GM21381 (cell line): ENCODE data around the gene IL17RD.

Experiments used
- ATAC-seq: cut with Tn5 transposase; IDR thresholded peaks from one replicate; pipeline ENCODE4 v1.9.1; 2021; ENCODE audit warnings: mild to moderate bottlenecking, moderate library complexity; ENCODE audit not compliant: unreplicated experiment

The IL17RD gene

GRCh38 chr3:57158813-57159738 lies 6.1 kb downstream of the IL17RD start:
- no peak for ATAC-seq

- no peak for ATAC-seq
These were observed 6.8 kb downstream of the IL17RD start for GRCh38 chr3:57158325-57158724.

- no peak for ATAC-seq
These were observed 7.6 kb downstream of the IL17RD start for GRCh38 chr3:57157545-57157944.

GRCh38 chr3:57155310-57155643 lies 9.9 kb downstream of the IL17RD start:
- no peak for ATAC-seq

- no peak for ATAC-seq
These were observed 10.5 kb downstream of the IL17RD start for GRCh38 chr3:57154470-57155309.

GRCh38 chr3:57152151-57153143 lies 12.7 kb downstream of the IL17RD start:
- no peak for ATAC-seq

- no peak for ATAC-seq
These were observed 13.4 kb downstream of the IL17RD start for GRCh38 chr3:57151749-57152148.

- ATAC-seq: no peak
These were observed 14.1 kb downstream of the IL17RD start for GRCh38 chr3:57151021-57151449.

GRCh38 chr3:57150113-57150581 lies 15.0 kb downstream of the IL17RD start:
- ATAC-seq: no peak

- ATAC-seq: no peak
These were observed 18.1 kb downstream of the IL17RD start for GRCh38 chr3:57147071-57147470.

- no peak for ATAC-seq
These were observed 19.3 kb downstream of the IL17RD start for GRCh38 chr3:57145852-57146251.

- ATAC-seq: no peak
These were observed 20.2 kb downstream of the IL17RD start for GRCh38 chr3:57144952-57145351.

GRCh38 chr3:57143886-57144459 lies 21.2 kb downstream of the IL17RD start:
- no peak for ATAC-seq

- no peak for ATAC-seq
These were observed 22.8 kb downstream of the IL17RD start for GRCh38 chr3:57142411-57142723.

- ATAC-seq: no peak
These were observed 23.3 kb downstream of the IL17RD start for GRCh38 chr3:57141719-57142410.

- no peak for ATAC-seq
These were observed 24.3 kb downstream of the IL17RD start for GRCh38 chr3:57140894-57141293.

- no peak for ATAC-seq
These were observed 29.0 kb downstream of the IL17RD start for GRCh38 chr3:57135964-57136719.

- no peak for ATAC-seq
These were observed 32.0 kb downstream of the IL17RD start for GRCh38 chr3:57133157-57133556.

GRCh38 chr3:57132674-57133073 lies 32.5 kb downstream of the IL17RD start:
- ATAC-seq: no peak
